ENCODE measurements around the gene FGF12.

Gene FGF12

DNA sequence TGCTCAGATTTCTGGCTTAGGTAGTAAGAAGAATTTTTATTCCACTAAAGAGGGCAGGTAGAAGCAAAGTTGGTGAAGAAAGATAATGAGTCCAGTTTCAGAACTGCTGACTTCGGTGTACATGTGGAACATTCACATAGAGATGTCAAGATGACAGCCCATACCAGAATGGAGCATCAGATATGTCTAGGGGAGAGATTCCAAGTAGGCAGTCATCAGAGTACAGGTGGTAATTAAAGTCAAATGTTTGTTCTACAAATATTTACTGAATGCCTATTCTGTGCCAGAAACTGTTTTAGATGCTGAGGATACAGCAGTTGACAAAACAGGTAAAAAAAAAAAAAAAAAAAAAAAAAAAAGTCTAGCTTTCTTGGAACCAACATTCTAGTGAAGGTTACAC lies 81.9 kb downstream of the FGF12 start:
- Mint-ChIP-seq H3K9me3 (no peaks in the 10 kb centered on the region), H3K4me1 (no peaks in the 10 kb centered on the region), H3K36me3 (ENCODE audit: low read depth) (no peaks in the 10 kb centered on the region), H3K27me3 (ENCODE audit: low read depth) (no peaks in the 10 kb centered on the region), H3K4me3 (no peak overlapping the region), H3K27ac (no peak overlapping the region)
- TF ChIP-seq, protein P1, sequence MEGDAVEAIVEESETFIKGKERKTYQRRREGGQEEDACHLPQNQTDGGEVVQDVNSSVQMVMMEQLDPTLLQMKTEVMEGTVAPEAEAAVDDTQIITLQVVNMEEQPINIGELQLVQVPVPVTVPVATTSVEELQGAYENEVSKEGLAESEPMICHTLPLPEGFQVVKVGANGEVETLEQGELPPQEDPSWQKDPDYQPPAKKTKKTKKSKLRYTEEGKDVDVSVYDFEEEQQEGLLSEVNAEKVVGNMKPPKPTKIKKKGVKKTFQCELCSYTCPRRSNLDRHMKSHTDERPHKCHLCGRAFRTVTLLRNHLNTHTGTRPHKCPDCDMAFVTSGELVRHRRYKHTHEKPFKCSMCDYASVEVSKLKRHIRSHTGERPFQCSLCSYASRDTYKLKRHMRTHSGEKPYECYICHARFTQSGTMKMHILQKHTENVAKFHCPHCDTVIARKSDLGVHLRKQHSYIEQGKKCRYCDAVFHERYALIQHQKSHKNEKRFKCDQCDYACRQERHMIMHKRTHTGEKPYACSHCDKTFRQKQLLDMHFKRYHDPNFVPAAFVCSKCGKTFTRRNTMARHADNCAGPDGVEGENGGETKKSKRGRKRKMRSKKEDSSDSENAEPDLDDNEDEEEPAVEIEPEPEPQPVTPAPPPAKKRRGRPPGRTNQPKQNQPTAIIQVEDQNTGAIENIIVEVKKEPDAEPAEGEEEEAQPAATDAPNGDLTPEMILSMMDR (IDR thresholded peaks at IDR 0.05; ENCODE audit: unreplicated experiment in 3 of 3), result no peak

DNA sequence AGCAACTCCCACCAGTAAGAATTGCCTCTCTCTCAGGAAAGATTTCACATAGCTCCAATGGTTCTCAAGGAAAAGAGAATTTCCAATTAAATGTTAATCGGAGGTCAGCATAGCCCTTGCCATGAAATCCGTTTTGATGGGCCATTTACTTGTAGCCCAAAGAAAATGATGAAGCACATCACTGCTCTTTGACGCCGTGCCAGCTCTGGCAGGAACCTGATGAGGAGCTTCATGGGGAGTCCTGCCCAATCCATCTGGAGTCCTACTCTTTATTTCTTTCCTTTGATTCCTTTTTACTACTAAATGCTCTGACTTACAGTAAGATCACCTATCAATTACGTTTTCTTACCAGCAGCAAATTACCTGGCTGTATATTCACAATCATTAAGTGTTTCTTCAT lies 84.7 kb downstream of the FGF12 start:
- TF ChIP-seq, protein P1 (IDR thresholded peaks at IDR 0.05; ENCODE audit: unreplicated experiment in 3 of 3), result no peak
- Mint-ChIP-seq H3K9me3 (no peaks in the 10 kb centered on the region), H3K36me3 (ENCODE audit: low read depth) (no peaks in the 10 kb centered on the region), H3K27ac (no peak overlapping the region), H3K4me1 (no peaks in the 10 kb centered on the region), H3K27me3 (ENCODE audit: low read depth) (no peaks in the 10 kb centered on the region), H3K4me3 (no peak overlapping the region)

DNA sequence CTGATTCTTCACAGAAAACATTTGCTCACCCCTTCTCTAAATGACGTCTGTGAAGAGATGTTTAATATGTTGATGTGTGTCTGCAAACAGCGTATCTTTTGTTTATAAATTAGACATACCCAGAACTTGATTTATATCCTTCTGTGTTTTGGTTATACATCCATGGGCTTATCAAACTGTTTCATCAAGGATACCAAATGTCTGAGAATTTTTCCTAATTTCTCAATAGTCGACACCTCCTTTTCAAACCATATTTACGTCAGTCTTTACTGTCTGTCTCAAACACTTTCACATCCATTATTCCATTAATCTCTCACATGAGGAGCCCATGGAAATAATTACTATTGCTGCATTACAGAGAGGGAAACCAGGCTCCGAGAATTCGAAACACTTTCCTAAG lies 85.4 kb downstream of the FGF12 start:
- Mint-ChIP-seq H3K27ac (no peak overlapping the region), H3K27me3 (ENCODE audit: low read depth) (no peaks in the 10 kb centered on the region), H3K9me3 (no peaks in the 10 kb centered on the region), H3K36me3 (ENCODE audit: low read depth) (no peaks in the 10 kb centered on the region), H3K4me3 (no peak overlapping the region), H3K4me1 (no peaks in the 10 kb centered on the region)
- TF ChIP-seq, protein P1 (IDR thresholded peaks at IDR 0.05; ENCODE audit: unreplicated experiment in 3 of 3), result no peak

DNA sequence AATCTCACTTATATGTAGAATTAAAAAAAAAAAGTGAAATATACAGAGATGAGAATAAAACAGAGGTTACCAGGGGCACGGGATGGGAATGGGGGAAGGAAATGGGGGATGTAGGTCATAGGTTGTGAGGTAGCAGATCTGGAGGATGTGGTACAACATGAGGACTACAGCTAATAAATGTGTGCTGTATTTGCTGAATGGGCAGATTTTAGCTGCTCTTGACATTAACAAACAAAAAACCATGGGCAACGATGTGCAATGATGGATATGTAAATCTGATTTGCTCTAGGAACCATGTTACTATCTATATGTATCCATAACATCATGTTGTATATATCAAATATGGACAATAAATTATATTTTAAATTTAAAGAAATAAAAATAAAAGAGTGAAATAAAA lies 87.4 kb downstream of the FGF12 start:
- Mint-ChIP-seq H3K27ac (no peak overlapping the region), H3K36me3 (ENCODE audit: low read depth) (no peaks in the 10 kb centered on the region), H3K4me3 (no peak overlapping the region), H3K27me3 (ENCODE audit: low read depth) (no peaks in the 10 kb centered on the region), H3K4me1 (no peaks in the 10 kb centered on the region), H3K9me3 (no peaks in the 10 kb centered on the region)
- TF ChIP-seq, protein P1 (IDR thresholded peaks at IDR 0.05; ENCODE audit: unreplicated experiment in 3 of 3), result no peak

DNA sequence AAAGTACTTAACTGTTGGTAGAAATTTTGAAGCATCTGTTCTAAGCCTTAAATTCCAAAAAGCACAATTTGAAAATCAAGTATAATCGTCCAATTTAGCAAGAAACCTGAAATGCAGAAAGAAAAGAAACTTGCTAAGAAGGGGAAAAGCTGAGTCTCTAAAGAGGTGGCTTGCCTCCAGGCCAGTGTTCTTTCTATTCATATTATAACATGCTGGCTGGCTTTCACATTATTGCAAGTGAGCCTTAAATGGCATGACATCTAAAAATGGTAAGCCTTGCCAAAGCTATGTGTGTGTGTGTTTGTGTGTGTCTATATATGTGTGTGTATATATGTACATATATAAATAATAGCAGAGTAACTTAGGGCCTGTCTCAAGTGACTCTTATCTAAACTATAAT lies 89.5 kb downstream of the FGF12 start:
- no peak overlapping the region for H3K27ac Mint-ChIP-seq

More for the DNA sequence above, 89.5 kb downstream of the FGF12 start:
- Mint-ChIP-seq H3K36me3 (ENCODE audit: low read depth) (no peaks in the 10 kb centered on the region), H3K9me3 (no peaks in the 10 kb centered on the region), H3K4me1 (no peaks in the 10 kb centered on the region), H3K4me3 (no peak overlapping the region), H3K27me3 (ENCODE audit: low read depth) (peaks cover 5% of the 10 kb centered on the region)
- TF ChIP-seq, protein P1 (IDR thresholded peaks at IDR 0.05; ENCODE audit: unreplicated experiment in 3 of 3), result no peak
